COLO668 (cell line): ENCODE results near the gene POLK.

Source experiments
- DNase-seq: peaks from one replicate; lab custom pipeline; 2025; ENCODE audit not compliant: unreplicated experiment; lab: John Stamatoyannopoulos, UW

POLK gene

DNA sequence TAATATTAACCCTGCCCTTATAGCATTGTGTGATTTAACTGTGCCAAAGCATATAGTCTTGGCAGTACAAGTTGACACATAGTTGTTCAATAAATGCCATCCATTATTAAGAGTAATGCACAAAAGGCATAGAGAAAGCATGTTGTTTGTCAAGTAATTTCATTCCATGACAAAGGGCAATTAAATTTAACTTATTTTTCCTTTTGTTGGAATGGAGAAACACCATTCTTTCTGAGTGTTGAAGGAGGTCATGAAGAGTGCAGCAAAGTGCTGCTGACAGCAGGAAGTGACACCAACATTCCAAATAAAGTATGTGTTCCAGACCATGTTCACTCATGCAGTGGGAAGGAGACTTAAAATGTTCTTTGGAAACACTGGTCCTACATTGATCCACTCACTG is 128.7 kb downstream of the POLK start:
- no peak for DNase-seq

DNA sequence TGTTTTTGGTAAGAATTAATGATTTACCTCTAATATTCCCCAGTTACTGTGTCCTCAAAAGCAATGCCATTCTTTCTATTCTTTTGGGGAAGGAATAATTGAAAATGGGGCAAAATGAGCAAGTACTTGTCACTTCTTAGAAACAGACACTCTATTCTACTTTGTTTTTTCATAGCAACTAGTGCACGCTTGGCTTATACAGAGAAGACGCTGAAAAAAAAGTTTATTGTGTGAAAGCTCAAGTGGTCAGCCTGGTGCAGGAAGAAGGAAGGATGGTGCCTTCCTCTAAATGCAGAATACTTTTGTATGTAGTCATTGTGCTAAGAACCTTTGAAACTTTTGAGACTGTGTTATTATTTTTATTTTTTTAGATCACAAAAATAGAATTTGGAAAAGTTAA is 129.1 kb downstream of the POLK start:
- DNase-seq, result no peak

- DNase-seq, result no peak
Observed at GRCh38 chr5:75648712-75649111, 137.0 kb downstream of the POLK start.
